GM18505 (cell line): Measurements from ENCODE around the gene C11orf52.

Experiments
- ATAC-seq: cut with Tn5 transposase; IDR thresholded peaks from one replicate; pipeline ENCODE4 v1.9.1; 2021; ENCODE audit not compliant: unreplicated experiment
- POLR2A ChIP-seq: IDR thresholded peaks from 4 replicates; pipeline ENCODE4 v1.6.1; 2011; ENCODE audit warnings: borderline replicate concordance; ENCODE audit not compliant: insufficient read depth, insufficient read length; ENCODE audit errors: extremely low read depth

The C11orf52 gene

DNA sequence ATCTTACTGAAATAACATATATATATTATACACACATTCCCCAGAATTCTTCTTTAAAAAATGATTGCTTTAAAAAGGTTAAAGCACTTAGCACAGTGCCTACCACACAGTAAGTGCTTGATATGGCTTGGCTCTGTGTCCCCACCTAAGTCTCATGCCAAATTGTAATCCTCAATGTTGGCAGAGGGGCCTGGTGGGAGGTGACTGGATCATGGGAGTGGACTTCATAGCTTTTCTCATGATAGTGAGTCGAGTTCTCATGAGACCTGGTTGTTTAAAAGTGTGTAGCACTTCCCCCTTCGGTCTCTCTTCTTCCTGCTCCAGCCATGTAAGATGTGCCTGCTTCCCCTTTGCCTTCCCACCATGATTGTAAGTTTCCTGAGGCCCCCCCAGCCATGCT is 13.3 kb upstream of the C11orf52 start:
- ATAC-seq: no peak
- TF ChIP-seq POLR2A: no peak

DNA sequence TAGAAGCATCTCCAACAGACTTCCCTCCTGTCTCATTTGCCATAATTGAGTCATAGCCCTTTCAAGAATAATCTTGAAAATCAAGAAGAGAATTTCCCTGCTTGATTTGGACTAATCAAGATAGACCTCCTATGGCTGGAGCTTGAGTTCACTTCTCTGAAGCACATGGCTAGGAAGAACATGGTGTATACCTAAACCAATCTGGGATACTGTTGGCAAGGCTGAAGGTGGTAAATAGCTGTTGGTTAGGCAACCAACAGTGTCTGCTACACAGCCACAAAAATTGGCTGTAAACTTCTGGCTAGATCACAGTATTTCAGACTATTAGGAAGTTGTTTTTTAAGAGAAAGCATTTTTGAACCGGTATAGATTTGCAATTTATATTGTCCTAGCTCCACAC is 12.0 kb upstream of the C11orf52 start:
- no peak for TF ChIP-seq POLR2A
- no peak for ATAC-seq

DNA sequence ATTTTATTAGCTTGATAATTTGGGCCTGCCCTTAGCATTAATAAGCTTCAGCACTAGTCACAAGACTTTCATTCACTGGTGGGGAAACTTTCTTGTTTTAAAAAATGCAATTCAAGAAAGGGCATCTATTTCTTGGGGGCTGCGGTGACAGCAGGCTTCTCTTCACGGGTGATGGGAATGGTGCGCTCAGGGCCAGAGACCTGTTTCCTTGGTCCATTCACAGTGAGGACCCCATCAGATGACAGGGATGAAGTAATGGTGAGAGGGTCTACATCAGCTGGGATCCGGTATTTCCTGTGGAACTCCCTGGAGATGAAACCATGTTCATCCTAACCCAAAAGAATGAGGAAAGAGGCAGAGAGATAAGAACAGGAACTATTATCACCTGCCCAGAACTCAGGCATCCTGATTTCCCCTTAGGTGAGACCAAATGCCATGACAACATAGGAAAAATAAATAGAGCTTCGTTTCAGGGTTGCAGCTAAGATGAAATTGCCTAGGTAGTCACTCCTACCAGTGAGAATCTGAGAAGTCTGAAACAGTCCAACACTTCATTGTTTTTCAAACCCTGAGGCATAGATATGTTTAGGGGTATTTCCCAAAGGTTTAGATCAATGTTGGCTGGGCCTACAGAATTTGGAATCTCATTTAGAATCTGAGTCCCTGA is 9.9 kb upstream of the C11orf52 start:
- TF ChIP-seq POLR2A: no peak
- no peak for ATAC-seq

DNA sequence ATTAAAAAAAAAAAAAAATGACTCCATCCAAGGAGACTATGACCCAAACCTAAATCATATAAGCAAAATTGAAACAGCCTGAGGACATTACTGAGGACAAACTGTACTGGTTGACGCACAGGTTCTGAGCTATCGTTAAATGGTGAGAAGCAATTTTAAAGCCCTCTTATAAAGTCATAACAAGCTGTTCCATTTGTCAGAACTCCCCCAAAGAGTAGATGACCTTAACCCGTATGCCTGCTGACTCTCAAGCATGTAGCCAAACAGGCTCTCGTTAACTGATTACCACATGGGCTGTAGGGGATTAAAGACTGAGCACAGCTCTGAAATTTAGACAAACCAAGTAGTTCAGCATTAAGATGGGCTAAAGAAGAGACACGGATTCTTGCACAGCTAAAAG is 9.3 kb upstream of the C11orf52 start:
- no peak for ATAC-seq
- no peak for TF ChIP-seq POLR2A

DNA sequence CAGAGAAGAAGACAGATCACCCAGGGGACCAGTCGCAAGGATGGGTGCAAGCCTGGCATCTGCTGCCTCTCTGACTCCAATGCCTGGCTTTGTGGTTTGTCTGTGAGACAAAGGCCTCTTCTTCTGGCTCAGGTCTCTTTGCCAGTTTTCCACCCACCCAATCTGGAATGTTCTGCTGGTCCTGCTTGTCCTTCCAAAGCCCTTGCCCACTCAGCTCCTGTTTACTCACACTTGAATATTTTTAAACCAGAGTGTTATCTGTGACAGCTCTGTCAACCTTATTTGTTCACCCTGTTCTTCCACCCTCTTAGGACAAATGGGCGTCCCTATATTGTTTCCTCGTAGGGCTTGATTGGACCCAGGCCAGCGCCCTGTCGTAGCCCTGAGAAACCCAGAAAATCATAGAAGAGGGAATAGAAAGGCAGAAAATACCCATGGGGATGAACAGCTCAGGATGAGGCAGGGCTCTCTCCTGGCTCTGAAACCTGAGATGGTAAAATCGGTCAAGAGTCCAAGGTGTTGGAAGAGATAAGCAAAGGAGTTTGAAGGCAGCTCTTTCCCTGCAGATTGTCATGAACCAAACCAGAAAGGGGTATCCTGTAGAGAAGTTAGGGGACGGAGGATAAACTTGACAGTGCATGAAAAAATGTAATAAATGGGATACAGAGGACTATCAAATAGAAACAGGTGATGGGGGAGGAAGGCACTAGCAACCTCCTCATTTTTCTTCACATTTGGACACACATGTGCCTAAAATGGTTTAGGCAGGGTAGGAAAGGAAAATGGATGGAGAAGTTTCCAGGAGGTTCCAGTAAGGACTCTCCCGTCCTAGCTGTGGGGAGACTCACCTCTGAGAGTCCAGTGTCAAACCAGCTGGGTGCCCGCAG is 7.8 kb upstream of the C11orf52 start:
- TF ChIP-seq POLR2A: no peak
- no peak for ATAC-seq

DNA sequence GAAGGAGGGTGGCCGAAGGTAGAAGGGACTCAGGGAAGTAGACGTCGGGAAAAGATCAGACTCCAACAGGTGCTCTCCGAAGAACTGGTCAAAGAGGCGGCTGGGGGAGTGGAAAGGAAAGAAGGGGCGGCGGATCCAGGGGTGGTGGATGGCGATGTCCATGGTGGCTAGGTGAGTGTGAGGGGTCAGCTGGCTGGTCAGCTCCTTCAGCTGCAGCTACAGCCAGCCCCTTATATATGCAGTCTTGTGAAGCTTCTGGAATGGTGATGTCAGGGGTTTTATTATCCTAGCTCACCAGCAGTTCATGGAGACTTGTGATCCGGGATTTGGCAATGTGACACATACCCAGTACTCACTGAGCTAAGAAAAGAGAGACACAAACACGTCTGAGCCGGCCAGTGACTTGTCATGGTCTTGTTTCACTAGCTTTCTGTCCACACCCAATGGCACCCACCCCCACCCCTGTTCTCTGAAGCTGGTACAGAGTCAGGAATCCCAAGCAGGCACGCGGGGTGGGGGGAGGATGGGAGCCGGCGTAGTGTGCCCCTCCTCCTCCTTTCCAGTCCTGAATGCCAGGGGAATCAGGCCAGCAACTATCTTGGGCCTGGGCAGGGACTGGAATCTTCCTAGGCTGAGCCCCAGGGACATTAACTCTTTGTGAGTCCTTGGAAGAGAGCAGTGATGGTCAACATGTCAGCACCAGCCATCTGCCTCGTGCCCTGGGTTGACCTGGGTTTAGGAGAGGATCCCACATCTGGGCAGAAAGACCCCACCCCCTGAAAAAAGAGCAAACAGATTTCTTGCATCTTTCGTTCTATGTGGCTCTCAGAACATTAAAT is 6.9 kb upstream of the C11orf52 start, which contains the start of gene CRYAB:
Gene CRYAB, minus strand, starts transcription at position 208 of the 839 bp plus-strand sequence. Its CDS starts 46 bp downstream, at position 162.
- ATAC-seq: no peak
- no peak for TF ChIP-seq POLR2A

DNA sequence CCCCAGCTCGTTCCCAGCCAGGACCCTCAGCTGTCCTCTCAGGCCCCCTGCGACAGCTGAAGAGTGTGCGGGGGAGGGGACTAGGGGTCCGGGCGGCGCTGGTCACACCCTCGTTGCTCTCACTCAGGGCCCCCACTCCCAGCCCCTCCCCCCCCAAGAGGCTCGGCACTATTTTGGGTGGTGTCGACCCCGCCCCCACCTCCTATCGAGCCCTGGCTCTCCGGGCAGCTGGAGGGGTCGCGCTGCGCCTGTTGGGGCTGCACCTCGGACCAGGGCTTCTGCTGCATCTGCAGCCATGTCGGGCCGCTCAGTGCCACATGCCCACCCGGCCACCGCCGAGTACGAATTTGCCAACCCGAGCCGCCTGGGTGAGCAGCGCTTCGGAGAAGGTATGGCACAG is 6.2 kb upstream of the C11orf52 start, which contains the start of gene HSPB2:
Gene HSPB2, plus strand, starts transcription at position 200 of the 400 bp plus-strand sequence. Its CDS starts 96 bp downstream, at position 296.
- no peak for ATAC-seq
- TF ChIP-seq POLR2A: no peak

DNA sequence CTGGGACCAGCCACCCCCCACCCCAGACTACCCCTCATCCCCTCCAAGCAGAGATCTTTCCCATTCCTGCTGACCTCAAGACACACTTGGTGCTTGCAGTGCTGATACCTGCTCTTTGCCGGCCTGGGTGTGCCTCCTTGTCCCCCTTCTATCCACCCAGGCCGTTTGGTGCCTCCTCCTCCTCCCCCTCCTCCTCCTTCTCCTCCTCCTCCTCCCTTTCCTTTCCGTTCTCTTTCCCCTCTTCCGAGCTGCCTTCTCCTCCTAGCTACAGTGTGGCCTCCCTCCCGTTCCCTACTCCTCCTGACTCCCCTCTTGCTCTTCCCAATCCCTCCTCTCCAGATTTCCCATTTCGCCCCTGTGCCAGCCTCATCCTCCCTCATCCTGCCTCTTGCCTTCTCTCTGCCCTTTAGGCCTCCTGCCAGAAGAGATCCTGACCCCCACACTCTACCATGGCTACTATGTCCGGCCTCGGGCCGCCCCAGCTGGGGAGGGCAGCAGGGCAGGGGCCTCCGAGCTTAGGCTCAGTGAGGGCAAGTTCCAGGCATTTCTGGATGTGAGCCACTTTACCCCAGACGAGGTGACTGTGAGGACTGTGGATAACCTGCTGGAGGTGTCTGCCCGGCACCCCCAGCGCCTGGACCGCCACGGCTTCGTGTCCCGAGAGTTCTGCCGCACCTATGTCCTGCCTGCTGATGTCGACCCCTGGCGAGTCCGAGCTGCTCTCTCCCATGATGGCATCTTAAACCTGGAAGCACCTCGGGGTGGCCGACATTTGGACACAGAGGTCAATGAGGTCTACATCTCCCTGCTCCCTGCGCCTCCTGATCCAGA is 5.5 kb upstream of the C11orf52 start:
- no peak for ATAC-seq
- TF ChIP-seq POLR2A: no peak

DNA sequence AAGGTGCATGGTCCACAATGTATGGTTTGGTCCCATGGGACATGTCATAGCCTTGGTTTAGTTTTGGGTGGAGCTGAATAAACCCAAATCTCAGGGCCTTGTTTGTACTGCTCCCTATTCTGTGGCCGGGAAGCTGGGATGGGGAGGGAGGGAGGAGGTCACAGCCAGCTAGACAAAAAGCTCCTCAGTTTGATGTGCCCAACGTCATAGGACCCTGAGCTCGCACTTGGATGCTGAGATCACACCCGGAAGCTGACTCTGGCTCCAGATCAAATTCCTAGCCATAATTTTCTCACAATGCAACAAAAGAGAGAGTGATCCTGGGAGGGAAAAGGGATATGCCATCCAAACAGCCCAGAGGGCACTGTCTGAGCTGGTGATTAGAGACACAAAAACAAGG is 4.7 kb upstream of the C11orf52 start:
- no peak for ATAC-seq

DNA sequence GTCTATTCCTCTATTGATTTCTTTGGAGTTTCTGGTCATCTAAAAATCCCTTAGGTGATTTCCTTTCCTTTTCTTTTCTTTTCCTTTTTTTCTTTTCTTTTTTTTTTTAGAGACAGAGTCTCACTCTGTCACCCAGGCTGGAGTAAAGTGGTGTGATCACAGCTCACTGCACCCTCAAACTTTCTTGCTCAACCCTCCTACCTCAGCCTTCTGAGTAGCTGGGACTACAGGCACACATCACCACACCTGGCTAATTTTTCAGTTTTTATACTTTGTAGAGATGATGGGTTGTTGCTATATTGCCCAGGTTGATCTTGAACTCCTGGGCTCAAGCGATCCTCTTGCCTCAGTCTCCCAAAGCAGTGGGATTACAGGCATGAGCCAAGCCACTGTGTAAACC is 1.9 kb upstream of the C11orf52 start:
- no peak for TF ChIP-seq POLR2A

More for the DNA sequence above, 4.7 kb upstream of the C11orf52 start:
- no peak for TF ChIP-seq POLR2A

DNA sequence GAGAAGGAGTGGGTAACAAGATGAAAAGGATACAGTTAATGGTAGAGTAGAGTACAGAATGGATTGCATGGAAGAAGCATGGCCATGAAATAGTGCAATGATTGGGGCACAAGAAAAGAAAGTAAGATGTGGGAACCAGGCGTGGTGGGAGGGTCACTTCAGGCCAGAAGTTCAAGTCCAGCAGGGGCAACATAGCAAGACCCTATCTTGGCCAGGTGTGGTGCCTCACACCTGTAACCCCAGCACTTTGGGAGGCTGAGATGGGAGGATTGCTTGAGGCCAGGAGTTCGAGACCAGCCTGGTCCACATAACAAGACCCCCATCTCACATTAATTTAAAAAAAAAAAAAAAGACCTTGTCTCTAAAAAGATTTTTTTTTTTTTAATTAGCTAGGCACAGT is 1.4 kb upstream of the C11orf52 start:
- TF ChIP-seq POLR2A: no peak
- no peak for ATAC-seq

More for the DNA sequence above, 1.9 kb upstream of the C11orf52 start:
- ATAC-seq: no peak

DNA sequence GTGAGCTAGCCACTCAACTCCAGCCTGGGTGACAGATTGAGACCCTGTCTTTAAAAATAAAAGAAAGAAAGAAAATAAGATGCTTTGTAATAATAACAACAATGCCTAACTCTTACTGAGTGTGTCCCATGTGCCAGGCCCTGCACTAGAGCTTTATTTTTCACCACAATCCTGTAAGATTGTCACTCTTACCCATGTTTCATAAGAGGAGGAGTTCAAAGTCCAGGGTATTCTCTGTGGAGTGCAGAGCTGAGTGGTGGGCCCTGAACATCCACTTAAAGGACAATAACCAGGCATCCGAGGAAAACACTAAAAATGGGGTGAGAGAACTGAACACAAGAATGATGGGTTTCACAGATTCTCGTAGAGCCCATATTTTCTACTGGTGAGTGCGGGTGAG is 925 bp upstream of the C11orf52 start:
- no peak for ATAC-seq
- TF ChIP-seq POLR2A: no peak

DNA sequence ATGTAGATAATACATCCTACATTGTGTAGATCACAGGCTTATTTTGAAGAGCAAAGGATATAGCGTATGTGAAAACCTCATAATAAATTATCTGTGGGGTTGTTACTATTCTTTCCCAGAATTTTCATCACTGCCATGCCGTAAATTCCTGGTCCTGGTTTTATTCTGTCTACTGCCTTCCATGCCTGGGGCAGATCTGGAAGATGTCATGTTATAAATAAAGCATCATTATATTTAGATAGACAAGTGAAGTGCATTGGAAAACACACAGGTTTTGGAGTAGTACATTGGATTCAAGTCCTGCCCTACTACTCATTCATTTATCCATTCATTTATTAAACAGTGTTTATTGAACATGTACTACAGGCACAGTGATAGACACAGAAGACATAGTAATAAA is 2.2 kb downstream of the C11orf52 start:
- no peak for TF ChIP-seq POLR2A
- ATAC-seq: no peak
